Skeletal muscle tissue (tissue), 4 donors: Measurements from ENCODE around the gene DMRT2. TPM values are rescaled to one million over a fixed set of nuclear protein-coding genes. Genes with fewer than 3 reads are reported as not detected.

Experiments used
- H3K27ac ChIP-seq: one replicate; pipeline ENCODE4 v1.7.0; 2013; ENCODE audit warnings: mild to moderate bottlenecking, low read depth, low read length, inconsistent platforms
- H3K27me3 ChIP-seq, 3 donors: one replicate each; pipeline ENCODE4 v1.7.0; 2013; ENCODE audit warnings: low read length in 3 of 3; ENCODE audit not compliant: control insufficient read depth in 3 of 3, insufficient read depth in 3 of 3
- H3K36me3 ChIP-seq, 3 donors: one replicate each; pipeline ENCODE4 v1.7.0; 2013; ENCODE audit warnings: low read length in 3 of 3; ENCODE audit not compliant: control insufficient read depth in 3 of 3, insufficient read depth in 3 of 3
- H3K4me1 ChIP-seq, 3 donors: one replicate each; pipeline ENCODE4 v1.7.0; 2013; ENCODE audit warnings: low read length in 3 of 3, mild to moderate bottlenecking in 3 of 3; ENCODE audit not compliant: control insufficient read depth in 3 of 3, insufficient read depth in 3 of 3
- H3K4me3 ChIP-seq, 3 donors: one replicate each; pipeline ENCODE4 v1.7.0; 2013; ENCODE audit warnings: low read length in 3 of 3
- H3K9ac ChIP-seq, 3 donors: one replicate each; pipeline ENCODE4 v1.7.0; 2013; ENCODE audit warnings: low read length in 3 of 3, mild to moderate bottlenecking in 3 of 3, moderate library complexity in 2 of 3, low read depth in 1 of 3
- H3K9me3 ChIP-seq, 3 donors: one replicate each; pipeline ENCODE4 v1.7.0; 2013; ENCODE audit warnings: low read length in 3 of 3; ENCODE audit not compliant: control insufficient read depth in 3 of 3
- total RNA-seq: library from RNA; depleted of rRNA; stranded (reverse); fragments of >200 nt; gene quantifications from one replicate; pipeline ENCODE4 v1.2.3, GENCODE V29; 2014
- donor health status: Osteomylitis.

DMRT2 gene
- total RNA-seq, 1 donor from 2014 or later, result 23.5 TPM

DNA sequence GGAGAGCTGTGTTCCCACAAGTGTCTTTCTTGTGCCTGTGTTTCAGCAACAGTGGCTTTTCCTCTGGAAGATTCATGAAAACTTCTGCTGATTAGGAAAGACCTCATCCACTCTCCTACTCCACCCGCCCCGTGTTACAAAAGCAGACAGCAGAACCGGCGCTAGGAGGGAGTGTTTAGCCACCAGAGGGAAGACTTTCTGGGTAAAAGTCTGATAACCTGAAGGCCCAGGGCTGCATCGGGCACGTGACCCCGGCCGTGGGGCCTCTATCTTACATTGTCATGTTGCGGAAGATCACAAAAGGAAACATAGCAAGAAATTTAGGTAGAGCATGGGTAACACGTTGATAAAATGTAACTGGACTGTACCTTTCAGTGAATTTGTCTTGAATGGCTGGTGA, 32.0 kb upstream of the DMRT2 start:
- H3K27me3 ChIP-seq, result peaks cover 0 to 2% (median 0%) of the 10 kb centered on the region in 3 donors
- no peak overlapping the region for H3K27ac ChIP-seq
- no peak overlapping the region for H3K9ac ChIP-seq
- H3K36me3 ChIP-seq, result no peaks in the 10 kb centered on the region
- no peaks in the 10 kb centered on the region for H3K4me1 ChIP-seq
- H3K4me3 ChIP-seq, result no peak overlapping the region
- peaks cover 0 to 3% (median 0%) of the 10 kb centered on the region in 3 donors for H3K9me3 ChIP-seq

DNA sequence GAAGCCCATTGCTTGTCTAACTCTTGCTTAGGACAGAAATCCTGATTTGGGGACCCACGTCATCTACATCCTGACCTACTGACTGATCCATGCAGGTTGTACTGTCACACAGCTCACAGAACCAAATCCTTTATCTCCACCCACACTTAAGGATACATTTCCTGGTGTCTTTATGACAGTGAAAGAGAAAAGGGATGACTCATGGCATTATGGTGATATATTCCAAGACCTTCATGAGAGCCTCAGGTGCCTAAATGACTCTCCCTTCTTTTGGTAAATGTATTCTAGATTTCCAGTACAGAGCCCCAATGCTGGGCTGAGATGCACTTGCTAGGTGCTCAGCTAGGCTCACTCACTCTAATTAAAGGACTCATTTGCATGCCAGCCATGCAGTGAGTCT, 26.0 kb upstream of the DMRT2 start:
- Histone ChIP-seq H3K9ac (no peak overlapping the region), H3K36me3 (no peaks in the 10 kb centered on the region), H3K9me3 (peaks cover 0 to 3% (median 0%) of the 10 kb centered on the region in 3 donors), H3K4me3 (no peak overlapping the region), H3K27ac (no peak overlapping the region), H3K27me3 (peaks cover 0 to 5% (median 3%) of the 10 kb centered on the region in 3 donors), H3K4me1 (no peaks in the 10 kb centered on the region)

DNA sequence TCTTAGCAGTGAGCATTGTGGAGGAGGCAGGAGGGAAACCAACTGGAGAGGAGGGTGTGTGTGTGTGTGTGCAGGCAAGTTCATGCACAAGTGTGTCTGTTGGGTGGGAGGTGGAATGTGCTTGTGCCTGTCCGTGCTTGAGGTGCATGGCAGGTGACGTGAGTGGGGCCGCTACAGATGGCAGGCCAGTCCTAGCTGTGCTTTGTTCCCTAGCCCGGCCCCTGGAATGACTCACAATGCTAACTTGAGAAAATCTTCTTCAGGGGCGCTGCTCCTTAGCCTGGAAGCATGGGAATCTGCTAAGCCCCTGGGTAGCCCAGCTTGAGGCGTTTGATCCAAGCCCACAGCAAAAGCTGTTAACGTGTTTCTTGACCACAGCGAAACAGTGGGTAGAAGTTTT, 25.0 kb upstream of the DMRT2 start:
- Histone ChIP-seq H3K4me3 (no peak overlapping the region), H3K9me3 (peaks cover 0 to 3% (median 0%) of the 10 kb centered on the region in 3 donors), H3K27ac (no peak overlapping the region), H3K27me3 (peaks cover 0 to 5% (median 3%) of the 10 kb centered on the region in 3 donors), H3K36me3 (no peaks in the 10 kb centered on the region), H3K9ac (no peak overlapping the region), H3K4me1 (no peaks in the 10 kb centered on the region)

DNA sequence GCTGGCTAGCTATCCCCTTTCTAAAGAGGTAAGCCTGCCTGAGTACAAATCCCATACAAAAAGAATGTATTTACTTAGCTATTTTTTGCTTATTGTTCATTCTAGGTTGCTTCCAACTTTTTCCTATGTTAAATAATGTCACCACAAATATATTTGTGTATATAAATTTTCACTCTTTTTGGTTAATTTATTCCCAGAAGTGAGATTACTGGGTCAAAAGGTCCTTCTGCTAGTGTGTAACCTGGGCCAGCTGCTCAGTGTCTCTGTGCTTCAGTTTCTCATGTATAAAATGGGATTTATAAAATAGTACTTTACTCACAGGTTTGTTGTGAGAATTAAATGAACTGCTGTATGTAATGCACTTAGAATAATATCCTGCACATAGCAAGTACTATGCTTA, 23.9 kb upstream of the DMRT2 start:
- no peak overlapping the region for H3K4me3 ChIP-seq
- H3K36me3 ChIP-seq, result no peaks in the 10 kb centered on the region
- no peak overlapping the region for H3K9ac ChIP-seq
- H3K4me1 ChIP-seq, result no peaks in the 10 kb centered on the region
- H3K27me3 ChIP-seq, result peaks cover 0 to 4% (median 3%) of the 10 kb centered on the region in 3 donors
- no peak overlapping the region for H3K27ac ChIP-seq
- peaks cover 0 to 3% (median 0%) of the 10 kb centered on the region in 3 donors for H3K9me3 ChIP-seq

DNA sequence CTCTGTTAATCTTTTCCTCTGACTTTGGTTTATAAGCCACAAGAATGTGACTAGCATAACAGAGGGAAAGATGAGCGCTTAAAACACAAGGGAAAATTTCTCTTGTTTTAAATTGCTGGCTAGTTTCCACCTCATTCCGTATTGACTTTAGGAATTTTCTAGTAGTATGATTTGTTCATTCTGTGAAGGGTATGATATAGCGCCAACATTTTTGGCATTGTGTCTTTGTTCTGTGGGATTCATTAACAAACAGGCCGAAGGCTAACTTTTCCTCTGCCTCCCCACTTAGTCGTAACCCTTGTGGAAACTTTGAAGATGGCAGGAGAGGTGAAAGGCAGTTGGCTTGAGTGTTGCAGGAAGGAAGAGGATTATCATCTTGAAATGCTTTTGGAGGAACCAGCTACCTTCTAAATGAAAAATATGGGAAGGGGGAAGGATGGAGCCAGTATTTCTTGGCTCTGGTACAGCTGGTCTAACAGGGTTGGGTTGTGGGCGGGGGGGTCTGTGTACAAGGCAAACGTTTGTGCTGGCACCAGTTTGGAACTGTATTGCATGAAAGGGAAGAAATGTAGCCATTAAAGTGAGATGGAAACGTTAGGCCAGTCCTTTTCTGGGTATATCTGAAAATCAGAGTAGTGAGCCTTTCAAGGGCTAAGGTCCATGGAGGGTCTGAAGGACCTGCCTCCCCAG, 21.5 kb upstream of the DMRT2 start:
- no peaks in the 10 kb centered on the region for H3K9me3 ChIP-seq
- H3K36me3 ChIP-seq, result no peaks in the 10 kb centered on the region
- no peak overlapping the region for H3K4me3 ChIP-seq
- H3K4me1 ChIP-seq, result no peaks in the 10 kb centered on the region
- no peak overlapping the region for H3K27ac ChIP-seq
- H3K9ac ChIP-seq, result no peak overlapping the region
- peaks cover 7 to 14% (median 12%) of the 10 kb centered on the region in 3 donors for H3K27me3 ChIP-seq

DNA sequence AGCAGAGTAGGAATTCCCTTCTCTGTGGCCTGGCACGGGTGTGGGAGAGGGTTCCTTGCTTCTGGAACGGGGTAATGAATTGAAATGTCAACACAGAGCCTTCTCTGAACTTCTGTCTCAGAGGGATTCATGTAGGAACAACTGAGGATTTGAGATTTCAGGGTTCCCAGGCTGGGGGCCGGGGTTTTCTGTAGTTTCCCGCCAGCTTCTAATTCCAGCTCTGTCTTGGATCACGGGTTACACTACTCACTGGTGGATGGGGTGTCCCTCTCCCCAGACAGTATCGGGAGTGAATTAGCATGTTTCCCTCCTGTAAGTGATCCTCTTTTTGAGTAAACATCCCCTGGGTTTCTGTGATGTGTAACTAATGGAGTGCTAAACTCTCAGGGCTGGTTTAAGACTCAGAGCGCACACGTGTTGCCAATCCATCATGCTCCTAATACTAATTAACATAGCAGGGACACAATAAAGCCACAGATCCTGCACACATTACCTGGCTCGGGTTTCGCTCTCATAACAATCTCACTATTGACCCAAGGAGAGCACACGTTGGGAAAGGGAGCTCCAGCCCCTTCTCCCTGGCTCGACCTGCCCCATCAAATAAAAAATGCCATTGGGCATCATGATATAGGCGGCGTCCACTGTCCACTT, 18.1 kb upstream of the DMRT2 start:
- Histone ChIP-seq H3K4me3 (no peak overlapping the region), H3K27ac (no peak overlapping the region), H3K27me3 (peaks cover 9 to 11% (median 11%) of the 10 kb centered on the region in 3 donors), H3K36me3 (no peaks in the 10 kb centered on the region), H3K9me3 (no peaks in the 10 kb centered on the region), H3K9ac (no peak overlapping the region), H3K4me1 (no peaks in the 10 kb centered on the region)

DNA sequence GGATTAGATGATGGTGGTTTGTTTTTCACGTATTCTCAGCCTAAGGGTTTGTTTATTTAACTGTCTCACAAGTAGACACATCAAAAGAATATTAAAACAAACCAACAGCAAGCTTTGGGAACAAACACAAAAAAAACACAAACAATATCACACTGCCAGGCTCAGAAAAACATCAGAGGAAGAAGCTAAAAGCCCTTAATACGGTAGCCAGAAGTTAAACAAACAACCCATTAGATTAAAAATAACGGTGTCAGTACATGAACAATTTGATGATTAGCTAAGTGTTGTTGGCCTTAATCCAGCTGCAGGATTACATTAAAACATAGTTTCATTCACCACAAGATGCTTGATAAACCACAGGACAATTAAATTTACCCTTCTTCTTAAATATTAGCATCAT, 15.9 kb upstream of the DMRT2 start:
- Histone ChIP-seq H3K27ac (no peak overlapping the region), H3K27me3 (peaks cover 11 to 12% (median 11%) of the 10 kb centered on the region in 3 donors), H3K9me3 (no peaks in the 10 kb centered on the region), H3K4me3 (no peak overlapping the region), H3K4me1 (no peaks in the 10 kb centered on the region), H3K36me3 (no peaks in the 10 kb centered on the region), H3K9ac (no peak overlapping the region)

DNA sequence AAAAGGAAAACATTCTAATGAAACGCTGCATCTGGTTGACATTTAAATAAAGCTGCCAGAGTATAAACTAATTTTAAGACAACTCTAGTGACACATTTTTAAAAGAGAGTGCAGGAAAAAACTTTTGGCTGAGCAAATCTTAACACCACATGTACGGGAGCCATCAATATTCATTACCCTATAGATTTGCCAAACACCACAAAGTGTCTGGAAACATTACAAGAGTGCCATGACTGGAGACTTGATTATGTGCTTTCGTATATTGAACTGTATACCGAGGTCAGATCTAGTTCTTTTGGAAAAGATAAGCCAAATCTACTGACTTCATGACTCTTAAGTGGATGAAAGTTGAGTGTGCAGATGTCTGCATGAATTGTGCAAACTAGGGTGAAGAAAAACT, 10.6 kb upstream of the DMRT2 start:
- H3K36me3 ChIP-seq, result no peaks in the 10 kb centered on the region
- no peak overlapping the region for H3K9ac ChIP-seq
- H3K4me3 ChIP-seq, result no peak overlapping the region
- H3K9me3 ChIP-seq, result no peaks in the 10 kb centered on the region
- peaks cover 22 to 30% (median 26%) of the 10 kb centered on the region in 3 donors for H3K27me3 ChIP-seq
- peaks cover 0 to 6% (median 4%) of the 10 kb centered on the region in 3 donors for H3K4me1 ChIP-seq
- no peak overlapping the region for H3K27ac ChIP-seq

DNA sequence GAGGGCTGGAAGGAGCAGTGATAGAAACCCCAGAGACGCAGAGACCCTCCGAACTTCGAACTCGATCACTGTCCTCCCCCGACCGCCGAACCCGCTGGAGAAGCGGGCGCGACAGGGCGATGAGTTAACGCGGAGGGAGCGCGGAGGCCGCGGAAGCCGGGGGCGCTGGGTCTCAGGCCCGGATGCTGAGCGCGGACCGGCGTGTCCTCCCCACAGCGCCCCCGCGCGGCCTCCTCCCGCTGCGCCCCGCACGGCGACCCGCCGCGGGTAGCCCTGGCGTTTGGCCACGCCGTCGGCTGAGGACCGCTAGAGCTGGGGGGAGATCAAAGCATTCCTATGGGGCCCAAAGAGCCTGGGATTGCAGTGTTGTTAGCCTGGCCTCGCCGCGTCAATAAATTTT, 7.7 kb upstream of the DMRT2 start:
- Histone ChIP-seq H3K36me3 (no peaks in the 10 kb centered on the region), H3K4me1 (peaks cover 0 to 11% (median 4%) of the 10 kb centered on the region in 3 donors), H3K9me3 (peaks cover 0 to 2% (median 0%) of the 10 kb centered on the region in 3 donors), H3K27me3 (peaks cover 30 to 47% (median 40%) of the 10 kb centered on the region in 3 donors), H3K27ac (no peak overlapping the region), H3K4me3 (peak overlapping the region; percentile 8 to 64 (median 26)), H3K9ac (no peak overlapping the region)

DNA sequence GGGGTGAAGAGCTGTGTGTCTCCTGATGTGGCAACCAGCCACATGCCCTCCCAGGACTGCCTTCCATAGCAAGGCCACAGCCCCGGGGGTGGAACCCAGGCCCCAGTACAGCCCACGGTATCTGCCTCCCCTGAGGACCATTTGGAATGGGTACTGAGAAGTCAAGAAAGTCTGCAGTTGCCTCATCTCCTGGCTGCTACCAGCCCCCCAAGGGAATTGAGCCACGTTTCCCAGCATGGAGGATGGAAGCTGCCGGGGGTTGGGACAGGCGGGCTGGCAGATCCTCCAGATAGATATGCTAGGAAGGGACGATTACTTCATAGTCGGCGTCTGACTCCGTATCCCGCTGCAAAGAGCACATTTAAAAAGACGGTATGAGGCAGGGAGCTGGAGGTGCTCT, 5.5 kb upstream of the DMRT2 start:
- peaks cover 45 to 64% (median 47%) of the 10 kb centered on the region in 3 donors for H3K27me3 ChIP-seq
- no peaks in the 10 kb centered on the region for H3K36me3 ChIP-seq
- peaks cover 0 to 2% (median 0%) of the 10 kb centered on the region in 3 donors for H3K9me3 ChIP-seq
- H3K4me3 ChIP-seq, result peak overlapping the region in 1 of 3 donors; percentile 22
- H3K9ac ChIP-seq, result no peak overlapping the region
- H3K27ac ChIP-seq, result peak overlapping the region; percentile 21
- peaks cover 3 to 27% (median 13%) of the 10 kb centered on the region in 3 donors for H3K4me1 ChIP-seq
